TTC549 (cell line): Measurements from ENCODE around the gene LGALS4.
"Not testable (repeated sequence)": the region's sequence is repeated elsewhere in the genome, so short reads cannot be mapped to it uniquely, and the experiment has no call there.

ENCODE experiments used
- FAIRE-seq: peaks from 2 replicates; lab custom pipeline; 2012; peaks lifted over from hg19 to GRCh38; lab: Jason Lieb, UNC

LGALS4 gene

DNA sequence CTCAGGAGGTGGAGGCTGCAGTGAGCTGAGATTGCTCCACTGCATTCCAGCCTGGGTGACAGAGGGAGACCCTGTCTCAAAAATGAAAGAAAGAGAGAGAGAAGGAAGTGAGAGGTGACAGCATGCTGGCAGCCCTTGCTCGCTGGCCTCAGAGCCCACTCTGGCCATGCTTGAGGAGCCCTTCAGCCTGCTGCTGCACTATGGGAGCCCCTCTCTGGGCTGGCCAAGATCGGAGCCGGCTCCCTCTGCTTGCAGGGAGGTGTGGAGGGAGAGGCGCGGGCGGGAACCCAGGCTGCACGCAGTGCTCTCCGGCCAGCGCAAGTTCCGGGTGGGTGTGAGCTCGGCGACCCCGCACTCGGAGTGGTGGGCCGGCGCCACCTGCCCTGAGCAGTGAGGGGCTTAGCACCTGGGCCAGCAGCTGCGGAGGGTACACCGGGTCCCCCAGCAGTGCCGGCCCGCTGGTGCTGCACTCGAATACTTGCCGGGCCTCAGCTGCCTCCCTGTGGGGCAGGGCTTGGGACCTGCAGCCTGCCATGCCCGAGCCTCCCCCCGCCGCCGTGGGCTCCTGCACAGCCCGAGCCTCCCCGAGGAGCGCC lies 8.6 kb upstream of the LGALS4 start:
- not testable (repeated sequence) for FAIRE-seq

DNA sequence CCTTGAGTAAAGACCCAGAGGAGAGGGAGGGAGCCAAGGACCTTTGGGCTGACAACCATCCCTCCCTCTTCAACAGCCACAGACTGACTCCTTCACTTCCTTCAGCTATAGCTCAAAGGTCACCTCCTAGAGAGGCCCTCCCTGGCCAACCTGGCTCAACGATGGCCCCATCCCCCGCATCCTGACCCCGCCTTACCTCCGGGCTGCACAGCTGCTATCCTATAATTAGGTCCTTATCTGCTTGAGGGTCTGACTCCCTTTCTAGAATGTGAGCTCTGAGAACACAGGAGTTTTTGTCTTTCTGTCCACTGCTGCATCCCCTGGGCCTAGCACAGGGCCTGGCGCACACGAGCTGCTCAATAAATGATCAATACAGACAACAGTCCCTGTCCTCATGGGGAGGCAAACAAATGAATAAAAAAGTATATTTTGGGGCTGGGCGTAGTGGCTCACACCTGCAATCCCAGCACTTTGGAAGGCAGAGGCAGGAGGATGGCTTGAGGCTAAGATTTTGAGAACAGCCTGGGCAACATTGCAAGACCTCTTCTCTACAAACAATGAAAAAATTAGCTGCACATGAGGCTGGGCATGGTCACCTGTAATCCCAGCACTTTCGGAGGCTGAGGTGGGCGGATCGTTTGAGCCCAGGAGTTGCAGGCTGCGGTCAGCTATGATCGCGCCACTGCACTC lies 6.6 kb upstream of the LGALS4 start:
- no peak for FAIRE-seq

DNA sequence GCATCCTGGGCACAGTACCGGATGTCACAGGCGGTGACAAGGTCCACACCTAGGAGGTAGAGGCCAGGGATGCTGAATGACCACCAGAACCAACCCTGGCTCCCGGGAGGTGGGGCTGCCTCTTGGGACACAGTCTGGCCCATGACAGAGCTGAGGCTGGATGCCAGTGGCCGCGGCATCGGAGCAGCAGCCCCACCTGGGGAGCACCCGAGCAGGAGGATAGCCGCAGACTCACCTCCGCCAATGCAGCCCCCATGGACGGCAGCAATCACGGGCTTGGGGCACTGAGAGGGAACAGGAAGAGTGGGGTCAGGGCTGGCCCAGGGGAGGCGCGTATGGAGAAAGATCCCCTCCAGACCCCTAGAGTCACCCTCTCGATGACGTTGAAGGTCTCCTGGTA lies 4.3 kb upstream of the LGALS4 start:
- no peak for FAIRE-seq

GRCh38 chr19:38816131-38816750 lies 3.5 kb upstream of the LGALS4 start:
- FAIRE-seq: no peak

GRCh38 chr19:38815059-38816001 lies 2.6 kb upstream of the LGALS4 start:
- no peak for FAIRE-seq

- FAIRE-seq: not testable (repeated sequence)
Measured at GRCh38 chr19:38813932-38814331, 1.2 kb upstream of the LGALS4 start.

DNA sequence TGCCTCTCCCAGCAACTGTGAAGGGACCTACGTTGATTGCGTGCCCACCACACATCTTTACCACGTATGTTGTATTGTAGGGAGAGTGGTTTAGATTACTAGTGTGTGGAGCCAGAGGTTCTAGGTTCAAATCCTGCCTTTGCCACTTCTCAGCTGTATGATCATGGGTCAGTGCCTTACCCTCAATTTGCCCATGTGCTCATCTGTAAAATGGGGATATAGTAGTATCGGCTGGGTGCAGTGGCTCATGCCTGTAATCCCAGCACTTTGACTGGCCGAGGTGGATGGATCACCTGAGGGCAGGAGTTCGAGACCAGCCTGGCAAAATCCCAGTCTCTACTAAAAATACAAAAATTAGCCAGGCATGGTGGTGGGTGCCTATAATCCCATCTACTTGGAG lies 578 bp upstream of the LGALS4 start:
- no peak for FAIRE-seq

GRCh38 chr19:38812009-38812840 lies 520 bp downstream of the LGALS4 start:
- no peak for FAIRE-seq

DNA sequence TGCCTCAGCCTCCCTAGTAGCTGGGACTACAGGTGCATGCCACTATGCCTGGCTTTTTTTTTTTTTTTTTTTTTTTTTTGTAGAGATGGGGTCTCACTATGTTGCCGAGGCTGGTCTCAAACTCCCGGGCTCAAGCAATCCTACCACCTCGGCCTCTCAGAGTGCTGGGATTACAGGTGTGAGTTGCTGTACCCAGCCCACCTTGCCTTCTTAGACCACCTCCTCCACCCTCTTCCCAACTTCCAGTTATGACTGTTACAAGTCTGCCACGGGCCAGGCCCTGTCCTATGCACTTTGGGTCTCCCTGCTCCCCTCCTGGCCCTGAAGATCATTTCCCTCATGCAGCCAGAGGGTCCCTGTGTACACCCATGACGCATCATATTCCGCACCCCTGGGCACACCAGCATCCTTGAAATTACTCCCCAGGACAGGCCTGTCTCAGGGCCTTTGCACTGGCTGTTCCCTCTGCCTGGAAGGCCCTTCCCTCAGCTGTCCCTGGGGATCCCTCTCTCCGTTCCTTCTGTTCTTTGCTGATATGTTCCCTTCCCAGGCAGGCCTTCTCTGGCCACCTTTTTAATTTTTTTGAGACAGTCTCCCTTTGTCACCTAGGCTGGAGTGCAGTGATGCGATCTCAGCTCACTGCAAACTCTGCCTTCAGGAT lies 3.0 kb downstream of the LGALS4 start:
- no peak for FAIRE-seq

GRCh38 chr19:38808741-38809140 lies 4.0 kb downstream of the LGALS4 start:
- no peak for FAIRE-seq

DNA sequence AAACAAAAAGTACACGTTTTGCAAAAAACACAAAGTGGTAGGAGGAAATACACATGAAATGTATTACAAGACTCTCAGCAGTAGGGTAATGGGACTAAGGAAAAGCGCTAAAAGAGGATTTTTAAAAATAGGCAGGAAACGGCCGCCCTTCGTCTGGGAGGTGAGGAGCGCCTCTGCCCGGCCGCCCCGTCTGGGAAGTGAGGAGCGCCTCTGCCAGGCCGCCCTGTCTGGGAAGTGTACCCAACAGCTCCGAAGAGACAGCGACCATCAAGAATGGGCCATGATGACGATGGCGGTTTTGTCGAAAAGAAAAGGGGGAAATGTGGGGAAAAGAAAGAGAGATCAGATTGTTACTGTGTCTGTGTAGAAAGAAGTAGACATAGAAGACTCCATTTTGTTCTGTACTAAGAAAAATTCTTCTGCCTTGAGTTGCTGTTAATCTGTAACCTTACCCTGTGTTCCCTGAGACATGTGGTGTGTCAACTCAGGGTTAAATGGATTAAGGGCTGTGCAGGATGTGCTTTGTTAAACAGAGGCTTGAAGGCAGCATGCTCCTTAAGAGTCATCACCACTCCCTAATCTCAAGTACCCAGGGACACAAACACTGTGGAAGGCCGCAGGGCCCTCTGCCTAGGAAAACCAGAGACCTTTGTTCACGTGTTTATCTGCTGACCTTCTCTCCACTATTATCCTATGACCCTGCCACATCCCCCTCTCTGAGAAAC lies 5.2 kb downstream of the LGALS4 start:
- not testable (repeated sequence) for FAIRE-seq

GRCh38 chr19:38806371-38806770 lies 6.4 kb downstream of the LGALS4 start:
- FAIRE-seq: no peak

DNA sequence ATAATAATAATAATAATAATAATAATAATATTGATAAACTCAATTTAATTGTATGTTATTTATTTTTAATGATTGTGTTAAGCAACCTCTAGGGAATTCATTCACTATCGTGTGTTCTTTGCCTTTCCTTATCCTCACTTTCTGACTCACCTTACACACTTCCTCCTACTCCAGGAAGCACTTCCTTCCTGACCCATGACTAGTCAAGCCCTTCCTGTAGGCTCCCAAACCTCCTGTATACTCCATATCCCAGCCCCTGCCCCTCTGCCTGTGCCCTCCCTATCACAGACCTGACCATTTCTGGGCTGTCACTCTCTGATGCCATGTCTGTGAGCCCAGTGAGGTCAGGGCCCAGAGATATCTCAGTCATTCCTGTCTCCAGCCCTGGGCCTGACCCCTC lies 7.6 kb downstream of the LGALS4 start:
- FAIRE-seq: no peak

GRCh38 chr19:38803543-38803942 lies 9.2 kb downstream of the LGALS4 start:
- FAIRE-seq: no peak

GRCh38 chr19:38801359-38802095 lies 11.2 kb downstream of the LGALS4 start:
- FAIRE-seq: no peak

DNA sequence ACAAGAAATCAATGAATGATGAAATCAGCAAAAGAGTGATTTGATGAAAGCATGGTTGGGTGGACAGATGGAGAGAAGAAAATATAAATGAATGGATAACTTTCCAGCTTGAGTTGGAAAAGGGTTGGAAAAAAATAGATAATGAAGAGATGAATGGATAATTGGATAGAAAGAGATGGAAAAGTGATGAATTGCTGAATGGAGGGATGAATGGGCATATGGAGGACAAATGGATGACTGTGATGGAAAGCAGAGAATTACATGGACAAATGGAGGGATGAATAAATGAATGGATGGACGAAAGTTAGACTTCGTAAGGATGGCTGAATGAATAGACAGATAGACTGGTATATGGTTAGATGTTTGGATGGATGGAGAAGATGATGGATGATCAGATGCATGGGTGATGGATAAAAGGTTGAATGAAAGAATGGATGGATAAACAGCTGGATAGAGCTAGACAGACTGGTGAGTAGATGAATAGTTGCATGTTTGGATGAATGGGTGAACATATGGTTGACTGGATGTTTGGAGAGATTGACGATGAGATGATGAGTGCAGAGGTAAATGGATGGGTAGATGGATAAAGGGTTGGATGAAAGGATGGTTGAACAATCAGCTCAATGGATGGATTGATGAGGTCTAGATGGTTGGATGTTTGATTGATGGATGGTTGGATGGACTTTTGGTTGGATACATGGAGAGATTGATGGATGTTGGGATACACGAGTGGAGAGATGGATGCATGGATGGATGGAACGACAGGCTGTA lies 12.0 kb downstream of the LGALS4 start:
- FAIRE-seq: no peak

GRCh38 chr19:38799104-38799503 lies 13.6 kb downstream of the LGALS4 start:
- FAIRE-seq: no peak

DNA sequence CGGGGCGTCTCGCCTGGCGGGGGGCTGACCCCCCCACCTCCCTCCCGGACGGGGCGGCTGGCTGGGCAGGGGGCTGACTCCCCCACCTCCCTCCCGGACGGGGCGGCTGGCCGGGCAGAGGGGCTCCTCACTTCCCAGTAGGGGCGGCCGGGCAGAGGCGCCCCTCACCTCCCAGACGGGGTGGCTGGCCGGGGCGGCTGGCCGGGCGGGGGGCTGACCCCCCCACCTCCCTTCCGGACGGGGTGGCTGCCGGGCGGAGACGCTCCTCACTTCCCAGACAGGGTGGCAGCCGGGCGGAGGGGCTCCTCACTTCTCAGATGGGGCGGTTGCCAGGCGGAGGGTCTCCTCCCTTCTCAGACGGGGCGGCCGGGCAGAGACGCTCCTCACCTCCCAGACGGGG lies 15.0 kb downstream of the LGALS4 start:
- not testable (repeated sequence) for FAIRE-seq

- FAIRE-seq: no peak
Measured at GRCh38 chr19:38796154-38796553, 16.6 kb downstream of the LGALS4 start.
